HG03060 (cell line): ENCODE data around the gene HOXA13.

Source experiments
- ATAC-seq: cut with Tn5 transposase; IDR thresholded peaks from one replicate; pipeline ENCODE4 v1.9.1; 2021; ENCODE audit warnings: low read depth, moderate number of reproducible peaks; ENCODE audit not compliant: unreplicated experiment

The HOXA13 gene

DNA sequence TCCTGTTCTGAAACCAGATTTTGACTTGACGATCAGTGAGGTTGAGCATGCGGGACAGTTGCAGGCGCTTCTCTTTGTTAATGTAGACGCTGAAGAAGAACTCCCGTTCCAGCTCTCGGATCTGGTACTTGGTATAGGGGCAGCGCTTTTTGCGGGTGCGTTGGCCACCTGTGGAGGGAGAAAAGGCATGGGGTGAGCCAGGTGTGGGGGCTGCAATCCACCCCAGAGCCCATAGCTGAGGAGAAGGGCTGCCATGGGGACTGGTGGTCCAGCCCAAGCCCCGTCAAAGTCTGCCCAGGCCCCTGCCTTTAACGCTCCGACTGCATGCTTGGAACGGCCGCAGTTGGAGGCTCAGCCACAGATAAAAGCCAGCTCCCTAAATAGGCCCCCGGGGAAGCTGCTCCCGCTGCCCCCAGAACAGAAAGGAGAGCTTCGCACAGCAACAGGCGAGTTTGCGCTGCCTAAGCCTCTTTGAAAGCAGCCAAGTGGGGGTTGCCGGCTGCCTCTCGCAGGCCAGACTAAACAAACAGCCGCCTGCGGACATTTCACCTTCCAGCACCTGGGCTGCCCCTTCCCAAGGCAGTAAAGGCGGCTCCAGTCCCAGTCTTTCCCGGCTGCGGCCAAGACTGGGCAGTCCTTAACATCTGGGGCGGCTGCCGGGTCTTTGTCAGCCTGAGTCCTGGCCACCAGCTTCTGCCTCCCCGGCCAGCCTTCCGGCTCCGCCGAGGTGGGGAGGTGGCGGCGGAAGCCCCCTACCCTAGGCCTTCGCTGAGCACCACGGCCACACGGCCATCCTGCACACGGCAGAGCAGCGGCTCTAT lies 16.8 kb downstream of the HOXA13 start:
- ATAC-seq: no peak

DNA sequence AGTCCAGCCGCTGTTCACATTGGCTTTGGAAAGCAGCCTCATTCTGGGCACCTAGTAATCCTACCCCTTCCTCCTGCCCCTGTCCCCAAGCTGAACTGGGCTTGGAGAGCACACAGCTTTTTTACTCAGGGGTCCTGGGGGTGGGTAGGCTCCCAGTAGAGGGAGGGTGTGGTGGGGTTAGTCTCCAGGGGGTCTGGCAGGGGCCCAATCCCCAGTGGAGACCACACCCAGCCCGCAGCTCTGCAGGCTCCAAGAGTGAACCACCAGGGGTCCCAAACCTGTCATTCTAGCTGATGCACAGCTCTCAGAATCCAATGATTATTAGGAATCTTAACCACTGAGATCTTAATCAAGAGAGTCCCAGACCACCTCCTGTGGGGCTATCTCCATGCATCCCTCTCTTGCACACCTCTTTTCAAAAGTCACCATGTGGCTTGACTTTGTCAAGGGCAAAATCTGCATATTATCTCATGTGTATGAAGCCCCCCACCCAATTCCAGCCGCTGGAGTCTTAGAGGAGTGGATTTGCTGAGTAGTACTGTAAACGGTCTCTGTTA lies 17.5 kb downstream of the HOXA13 start:
- ATAC-seq: no peak

DNA sequence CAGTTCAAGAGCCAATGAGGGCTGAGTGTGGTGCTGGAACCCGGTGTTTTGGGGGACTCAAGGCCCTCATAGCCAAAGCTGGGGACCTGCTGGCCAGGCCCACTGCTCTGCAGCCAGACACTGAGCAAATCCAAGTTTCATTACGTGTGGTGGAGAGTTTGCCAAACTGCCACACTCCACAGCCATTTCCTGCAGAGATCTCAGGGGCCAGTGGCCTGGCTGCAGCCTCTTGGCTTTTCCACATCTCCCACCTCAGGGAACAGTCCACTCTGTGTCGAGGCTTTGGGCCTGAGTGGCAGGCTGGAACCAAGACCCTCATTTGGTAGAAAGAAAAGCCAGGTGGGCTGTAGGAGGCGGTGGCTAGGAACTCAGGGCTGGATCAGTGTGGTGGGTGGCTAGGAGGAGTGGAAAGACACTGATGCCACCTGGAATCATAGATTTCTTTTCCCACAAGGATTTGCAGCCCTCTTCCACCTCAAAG lies 18.1 kb downstream of the HOXA13 start:
- no peak for ATAC-seq

DNA sequence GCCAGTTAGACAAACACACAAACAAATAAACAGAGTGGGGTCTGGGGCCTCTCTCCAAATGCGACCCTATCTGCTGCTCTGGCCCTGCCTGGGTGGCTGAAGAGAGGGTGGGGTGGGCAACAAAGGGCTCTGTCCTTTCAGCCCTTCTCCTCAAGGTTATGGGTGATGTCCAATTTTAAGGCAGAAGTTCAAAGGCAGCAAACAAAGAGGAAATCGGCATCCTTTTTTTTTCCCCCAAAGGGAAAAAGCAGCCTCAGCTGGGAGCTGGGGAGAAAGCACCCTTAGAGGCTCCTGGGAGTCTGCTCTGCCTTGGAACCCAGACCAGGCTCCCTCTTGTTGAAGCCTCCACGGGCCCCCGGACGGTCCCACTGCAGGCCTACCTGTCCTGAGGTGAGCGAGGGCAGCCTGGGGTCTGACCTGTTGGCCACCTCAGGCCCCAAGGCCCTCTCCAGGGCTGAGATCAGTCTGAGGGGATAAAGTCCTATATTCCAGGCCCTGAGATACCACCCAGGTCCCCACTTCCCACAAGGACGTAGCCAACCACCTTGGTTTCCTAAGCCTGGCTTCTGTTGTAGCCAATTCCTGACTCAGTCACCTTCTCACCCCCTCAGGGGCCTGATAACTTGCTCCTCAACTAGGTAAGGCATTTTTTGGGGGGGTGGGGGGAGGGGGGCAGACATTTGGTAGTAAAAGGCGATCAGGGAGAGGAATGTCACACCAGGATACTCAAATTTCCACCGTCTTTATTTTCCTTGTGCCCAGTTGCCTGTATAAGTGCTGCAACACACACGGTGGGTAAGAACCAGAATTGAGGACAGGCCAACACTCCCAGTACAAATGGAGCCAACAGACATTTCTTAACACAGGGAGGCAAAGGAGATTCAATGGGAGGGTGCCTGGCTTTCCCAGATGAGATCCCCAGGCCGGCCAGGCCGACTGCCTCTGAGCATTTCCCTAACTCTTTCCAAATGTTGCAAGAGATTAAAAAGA lies 19.2 kb downstream of the HOXA13 start:
- ATAC-seq: no peak

DNA sequence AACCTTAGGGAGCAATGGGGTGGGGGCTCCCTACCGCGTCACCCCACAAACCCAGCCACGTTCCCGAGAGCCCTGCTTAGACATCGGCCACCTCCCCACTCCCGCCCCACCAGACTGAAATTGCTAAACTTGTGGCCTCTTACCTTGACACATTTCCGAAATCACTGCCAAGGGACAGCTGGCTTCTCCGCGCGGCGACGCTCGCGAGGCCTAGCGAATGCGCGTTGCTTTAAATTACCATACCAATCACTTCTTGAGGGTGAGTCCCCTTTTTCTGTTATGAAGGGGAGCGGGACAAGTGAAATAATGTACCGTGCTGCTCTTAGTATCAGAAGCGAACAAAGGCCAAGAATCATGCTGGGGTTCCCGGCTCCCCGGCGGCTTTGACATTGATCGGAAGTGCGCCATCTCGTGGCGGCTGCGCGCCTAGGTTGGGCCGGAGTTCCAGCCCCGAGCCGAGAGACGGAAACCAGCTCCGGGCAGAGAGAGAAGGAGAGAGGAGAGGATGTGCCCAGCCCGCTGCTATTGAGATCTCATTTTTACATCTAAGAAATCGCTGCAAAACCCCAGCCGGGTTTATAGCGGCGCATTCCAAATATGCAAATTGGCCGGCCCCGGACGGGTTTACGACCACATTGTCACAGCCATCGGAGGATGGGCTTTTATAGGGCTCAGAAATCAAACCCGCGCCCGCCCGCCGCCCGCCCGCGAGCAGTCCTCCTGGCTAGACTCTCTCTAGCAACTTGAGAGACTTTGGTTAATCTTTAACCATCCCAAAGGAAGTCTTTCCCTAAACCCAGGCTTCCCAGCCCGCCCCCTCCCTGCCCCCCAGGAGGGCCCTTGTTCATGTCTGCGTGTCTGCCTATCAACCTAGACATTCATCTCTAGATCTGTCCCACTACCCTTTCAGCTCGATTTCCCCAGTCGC lies 20.1 kb downstream of the HOXA13 start:
- ATAC-seq: no peak

DNA sequence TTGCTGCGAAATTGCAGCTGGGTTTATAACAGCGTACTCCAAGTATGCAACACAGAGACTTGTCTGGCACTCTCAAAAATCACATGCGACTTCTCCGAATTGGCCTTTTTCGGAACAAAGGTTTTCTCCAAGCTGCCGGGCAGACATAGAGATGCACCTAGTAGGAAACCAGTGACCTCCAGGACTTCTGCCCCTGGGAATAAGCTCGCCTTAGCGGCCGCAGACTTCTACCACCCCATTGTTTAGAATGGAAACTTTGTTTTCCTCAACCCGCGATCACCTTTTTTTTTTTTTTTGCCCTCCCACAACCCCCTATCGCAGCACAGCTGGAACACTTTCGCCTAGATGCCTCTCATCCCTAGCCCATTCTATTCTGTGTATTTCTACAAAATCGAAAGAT lies 20.9 kb downstream of the HOXA13 start:
- no peak for ATAC-seq

DNA sequence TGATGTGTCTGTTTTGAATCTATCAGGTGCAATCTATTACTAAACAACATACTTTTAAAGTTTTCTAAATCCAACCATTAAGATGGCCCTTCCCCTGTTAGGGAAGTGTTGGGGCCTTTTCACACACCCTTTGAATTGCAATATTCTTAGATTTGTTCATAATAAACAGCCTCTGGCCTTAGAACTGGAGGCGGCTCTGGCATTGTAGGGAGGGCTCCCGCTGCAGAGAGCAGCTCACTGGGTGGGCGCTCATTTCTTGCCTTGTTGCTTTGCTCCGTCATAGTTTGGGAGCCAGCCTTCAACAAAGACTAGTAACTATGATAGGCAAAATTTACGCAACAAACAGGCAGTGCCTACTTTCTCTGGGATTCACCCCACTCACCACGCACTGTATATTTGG lies 21.5 kb downstream of the HOXA13 start:
- ATAC-seq: no peak

DNA sequence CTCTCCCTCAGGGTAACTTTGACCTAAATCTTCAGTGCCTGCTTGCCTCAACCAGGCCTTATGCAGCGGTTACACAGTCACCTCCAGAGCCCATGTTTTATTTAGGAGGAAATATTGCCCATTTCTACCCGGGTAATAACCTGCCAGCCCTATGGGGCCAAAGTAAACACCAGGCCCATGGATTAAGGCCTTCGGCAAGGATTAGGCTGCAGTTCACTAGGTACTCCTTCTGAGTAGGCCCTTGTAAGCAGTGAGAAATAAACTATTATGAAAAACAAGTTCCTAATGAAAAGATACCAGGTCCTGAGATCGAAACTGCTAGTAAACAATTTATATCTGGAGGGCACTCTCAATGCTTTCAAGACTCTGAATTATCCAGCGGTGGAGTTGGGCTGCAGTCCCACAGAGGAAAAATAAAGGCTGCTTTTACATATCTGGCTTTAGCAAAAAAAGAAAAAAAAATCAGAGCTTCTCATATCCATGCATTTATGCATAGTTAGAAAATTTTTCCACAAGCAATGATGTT lies 22.0 kb downstream of the HOXA13 start:
- ATAC-seq: no peak

DNA sequence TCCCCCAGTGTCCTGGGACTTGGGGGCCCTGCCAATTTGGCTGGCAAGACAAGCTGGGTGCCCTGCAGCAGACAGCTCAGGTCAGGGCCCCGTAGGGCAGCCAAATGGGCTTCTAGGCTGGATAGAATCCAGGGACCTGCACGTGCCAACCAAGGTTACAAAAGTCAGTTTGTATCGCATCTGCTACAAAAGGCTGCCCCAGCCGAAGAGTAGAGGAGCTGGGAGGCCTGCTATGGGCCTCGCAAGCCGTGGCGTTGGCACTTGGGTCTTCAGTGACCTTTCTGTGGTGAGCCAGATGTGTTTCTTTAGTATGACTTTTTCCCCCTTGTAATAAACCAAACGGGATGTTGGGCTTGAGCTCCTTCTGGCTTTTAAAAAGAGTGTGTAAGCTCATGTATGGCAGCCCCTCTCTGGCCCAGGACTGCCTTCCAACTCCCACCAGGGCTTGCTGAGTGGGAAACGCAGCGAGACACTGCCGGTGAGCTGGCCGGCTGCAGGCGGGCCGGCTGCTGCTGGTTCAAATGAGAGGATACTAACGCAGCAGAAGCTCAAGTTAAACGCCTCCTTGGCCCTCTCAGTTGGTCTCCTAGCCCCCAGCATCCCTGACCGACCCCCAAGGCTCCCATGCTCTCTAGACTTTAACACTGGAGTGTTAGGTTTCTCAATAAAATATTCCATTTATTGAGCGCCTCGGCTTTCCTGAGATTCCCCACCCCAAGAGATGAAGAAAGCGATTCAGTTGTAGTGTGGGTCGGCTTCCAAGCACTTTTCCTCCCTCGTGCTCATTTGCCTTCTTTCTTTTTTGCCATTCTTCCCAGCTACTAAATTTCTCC lies 22.7 kb downstream of the HOXA13 start:
- no peak for ATAC-seq

DNA sequence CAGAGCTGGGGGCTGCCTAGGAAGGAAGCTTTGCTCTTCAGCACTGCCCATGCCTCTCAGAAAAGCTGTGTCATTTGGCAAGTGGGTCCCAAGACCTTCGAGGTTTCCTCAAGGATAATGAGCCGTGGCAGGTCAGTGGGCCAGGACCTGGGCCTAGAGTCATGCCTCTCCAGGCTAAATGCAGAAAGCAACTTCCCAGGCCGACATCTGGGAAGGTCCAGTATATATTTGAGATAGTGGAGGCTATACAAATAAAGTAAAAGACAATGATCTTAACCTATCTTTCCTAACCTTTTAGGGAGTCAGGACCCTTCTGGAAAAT lies 23.4 kb downstream of the HOXA13 start:
- no peak for ATAC-seq

DNA sequence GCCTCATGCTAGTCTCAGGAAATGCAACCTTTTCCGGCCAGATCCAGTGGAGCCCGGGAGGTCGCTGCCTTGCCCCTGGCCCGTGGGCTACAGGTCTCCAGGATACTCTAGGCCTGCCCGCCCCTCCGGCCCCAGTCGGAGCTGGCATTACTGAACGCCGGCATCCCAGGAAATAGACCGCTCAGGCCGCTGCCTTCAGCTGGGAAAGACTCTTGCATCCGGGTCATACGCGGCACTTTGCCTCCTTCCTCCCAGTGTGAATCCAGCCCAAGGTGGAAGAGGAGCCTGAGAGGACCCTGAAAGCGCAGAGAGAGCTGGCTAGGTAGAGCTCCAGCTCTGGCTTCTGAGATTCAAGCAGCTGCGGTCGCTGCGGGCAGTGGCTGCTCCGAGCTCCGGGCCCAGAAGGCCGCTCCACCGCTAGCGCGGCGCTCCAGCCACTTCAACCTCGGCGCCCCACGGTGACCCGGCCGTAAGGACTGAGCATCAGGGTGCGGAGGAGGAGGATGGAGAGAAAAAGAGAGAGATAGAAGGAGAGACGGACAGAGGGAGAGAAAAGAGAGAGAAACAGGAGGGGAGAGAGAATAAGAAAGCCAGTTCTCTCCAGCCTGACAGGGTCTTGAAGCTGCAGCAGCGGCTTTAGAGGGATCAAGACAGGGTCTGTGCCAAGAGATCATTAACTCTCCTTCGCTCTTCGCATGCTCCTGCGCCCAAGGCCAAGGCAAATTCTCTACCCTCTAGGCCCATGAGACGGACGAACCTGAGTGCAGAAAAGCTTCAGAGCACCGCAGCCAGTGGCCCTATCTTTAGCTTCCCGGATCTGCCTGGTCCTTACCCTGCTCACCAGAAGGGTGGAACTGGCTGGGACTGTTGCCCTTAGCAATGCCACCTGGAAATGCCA lies 24.0 kb downstream of the HOXA13 start:
- no peak for ATAC-seq

DNA sequence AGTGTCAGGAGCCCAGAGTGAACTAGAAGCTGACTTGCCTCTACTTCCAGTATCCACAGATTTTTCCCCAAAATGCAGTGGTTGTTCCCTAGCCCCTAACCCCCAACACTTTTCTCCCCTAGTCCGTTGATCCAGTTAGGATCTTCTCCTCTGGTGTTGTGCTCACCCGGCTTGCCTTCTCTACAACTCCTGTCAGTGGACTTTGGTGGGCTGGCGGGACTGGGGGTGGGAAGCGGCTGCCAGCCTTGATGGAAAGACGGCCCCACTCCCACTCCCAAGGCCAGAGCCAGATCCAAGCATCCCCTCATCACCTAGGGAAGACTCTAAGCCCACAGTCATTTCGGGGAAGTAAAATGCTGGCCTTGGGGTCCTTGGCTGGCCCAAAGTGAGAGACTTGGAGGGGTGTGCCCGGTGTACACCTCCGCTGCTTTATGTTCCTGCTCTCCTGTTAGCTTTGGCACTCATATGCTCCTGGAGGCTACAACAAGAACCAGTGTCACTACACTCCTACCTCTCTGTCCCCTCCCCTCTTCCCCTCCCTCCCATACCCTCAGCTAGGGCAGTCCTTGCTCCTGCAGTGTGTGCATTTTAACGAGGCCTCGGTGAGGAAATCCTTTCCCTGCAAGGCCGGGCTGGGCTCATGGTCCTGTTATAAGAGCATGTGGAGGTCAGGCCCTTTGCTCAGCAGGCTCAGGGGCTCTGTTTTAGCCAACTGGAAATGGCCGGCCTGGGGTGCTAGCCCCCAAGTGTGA lies 24.8 kb downstream of the HOXA13 start:
- ATAC-seq: no peak

DNA sequence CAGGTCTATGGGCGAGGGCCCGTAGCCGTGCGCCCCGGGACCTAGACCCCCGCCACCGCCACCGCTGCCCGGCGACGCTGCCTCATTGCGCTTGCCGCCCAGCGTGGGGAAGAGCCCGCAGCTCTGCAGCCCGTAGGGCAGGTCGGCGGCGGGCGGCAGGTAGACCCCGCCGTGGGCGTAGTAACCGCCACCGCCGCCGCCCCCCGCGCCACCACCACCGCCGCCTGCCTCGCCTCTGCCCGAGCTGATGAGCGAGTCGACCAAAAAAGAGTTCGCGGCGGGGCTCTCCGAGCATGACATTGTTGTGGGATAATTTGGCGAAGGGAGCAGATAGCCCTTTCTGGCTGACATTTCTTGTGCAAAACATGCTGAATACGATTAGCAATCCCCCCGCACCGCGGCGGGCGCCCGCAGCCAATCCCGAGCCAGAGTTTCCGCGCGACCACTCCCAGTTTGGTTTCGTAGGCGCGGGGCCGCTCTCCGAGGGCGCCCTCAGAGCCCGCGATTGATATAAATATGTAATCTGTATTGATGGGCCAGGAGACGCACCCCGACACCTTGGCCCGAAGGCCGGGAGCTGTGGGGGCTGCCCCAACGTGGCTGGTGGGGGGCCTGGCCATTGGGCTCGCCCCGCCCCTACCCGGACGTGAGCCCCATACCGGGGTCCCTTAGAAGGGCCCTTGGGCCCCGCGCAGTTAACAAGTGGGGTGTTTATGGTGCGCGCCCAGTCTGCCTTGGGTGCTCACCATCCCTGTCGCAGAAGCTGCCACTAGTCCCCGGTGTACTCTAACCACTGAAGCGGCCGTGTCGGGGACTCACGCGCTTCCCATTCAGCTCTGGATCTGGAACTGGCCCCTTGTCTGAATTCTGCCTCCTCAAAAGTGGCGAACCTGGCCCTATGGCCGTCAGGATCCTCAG lies 25.7 kb downstream of the HOXA13 start, which contains the start of gene HOXA10:
TSS of gene HOXA10 (minus strand) at position 365 of the 918 bp plus-strand sequence. CDS start at position 351, 14 bp downstream.
- ATAC-seq: no peak

DNA sequence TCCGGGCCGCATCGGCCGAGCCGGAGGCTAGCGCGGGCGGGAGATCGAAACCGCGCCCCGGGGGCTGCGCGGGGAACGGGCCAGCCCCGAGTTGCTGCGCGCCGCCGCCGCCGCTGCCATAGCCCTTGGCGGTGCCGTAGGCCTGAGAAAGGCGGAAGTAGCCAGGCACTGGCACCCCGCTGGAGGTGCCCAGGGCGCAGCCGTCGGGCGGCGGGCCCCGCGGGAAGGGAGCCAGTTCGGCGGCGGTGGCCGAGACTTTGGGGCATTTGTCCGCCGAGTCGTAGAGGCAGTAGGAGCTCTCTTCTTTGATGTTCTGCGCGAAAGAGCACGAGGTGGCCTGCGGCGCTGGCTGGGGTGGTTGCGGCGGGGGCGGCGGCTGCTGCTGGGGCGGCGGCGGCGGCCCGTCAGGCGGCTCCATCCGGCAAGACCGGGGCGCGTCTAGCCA lies 26.4 kb downstream of the HOXA13 start:
- ATAC-seq: no peak

DNA sequence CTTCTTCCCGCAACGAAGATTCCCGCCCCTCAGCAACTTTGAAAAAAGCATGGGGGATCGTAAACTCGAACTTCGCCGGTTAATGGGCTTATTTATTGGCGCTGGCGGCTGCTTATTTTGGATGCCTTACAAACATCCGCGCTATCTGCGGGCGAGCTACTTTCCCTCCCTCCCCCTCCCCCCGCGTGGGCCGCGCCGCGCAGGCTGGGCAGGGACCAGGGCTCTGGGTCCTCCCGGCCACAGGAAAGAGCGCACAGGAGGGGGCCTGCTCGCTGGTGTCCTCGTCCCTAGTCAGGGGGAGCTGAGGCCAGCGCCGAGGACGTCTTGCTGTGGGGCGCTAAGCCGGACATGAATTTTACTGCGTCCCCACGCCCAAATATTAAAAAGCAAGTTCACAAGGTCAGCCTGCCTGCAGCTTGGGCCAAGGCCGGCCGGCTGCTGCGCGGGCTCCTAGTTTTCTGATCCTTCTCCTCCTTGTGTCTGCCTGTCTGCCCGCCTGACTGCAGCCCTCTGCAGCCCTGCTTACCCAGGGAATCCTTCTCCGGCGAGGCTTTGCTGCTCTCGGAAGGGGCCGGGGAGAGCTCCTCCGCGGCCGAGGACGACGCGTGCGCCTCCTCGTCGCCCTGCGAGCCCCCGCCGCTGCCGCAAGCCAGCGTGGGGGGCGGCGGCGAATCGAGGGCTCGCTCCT lies 26.9 kb downstream of the HOXA13 start:
- ATAC-seq: no peak
